ENCODE results near the gene YPEL1. TPM values are rescaled to one million over a fixed set of nuclear protein-coding genes. Genes with fewer than 3 reads are reported as not detected.

The YPEL1 gene
- total and polyA plus RNA-seq, 10 of the 15 experiments (the other 5 are each of a cell fraction or from before 2014, with no cell fraction given) = 0.13 to 5.0 (median 1.6) TPM

- TF ChIP-seq RELB (IDR thresholded peaks at IDR 0.05; ENCODE audit: low read depth) (no peak), RELA (IDR thresholded peaks at IDR 0.05; ENCODE audit: borderline replicate concordance, partially characterized antibody) (no peak), PBX3 (IDR thresholded peaks at IDR 0.05; ENCODE audit: insufficient replicate concordance, low read depth, low read length) (no peak), JUND (IDR thresholded peaks at IDR 0.05; ENCODE audit: low read depth, low read length) (no peak), TBL1XR1 (IDR thresholded peaks at IDR 0.05; ENCODE audit: low read depth, low read length) (no peak), RB1 (IDR thresholded peaks at IDR 0.05; ENCODE audit: borderline replicate concordance) (no peak)
Measured at GRCh38 chr22:21741059-21741458, 5.5 kb upstream of the YPEL1 start (continued).

- Histone ChIP-seq H3K27ac (ENCODE audit: control insufficient read depth, insufficient read depth) (no peak overlapping the region), H3K4me1 (ENCODE audit: control insufficient read depth, insufficient read depth, low read length) (no peaks in the 10 kb centered on the region), H2AFZ (ENCODE audit: control insufficient read depth, low read depth, low read length) (no peak overlapping the region), H3K4me3 (no peak overlapping the region), H3K4me2 (ENCODE audit: control insufficient read depth, insufficient read depth) (no peak overlapping the region), H3K27me3 (replicated peaks in 1 of 2; ENCODE audit: control insufficient read depth in 2 of 2, insufficient read depth in 2 of 2, low read length in 1 of 2) (no peaks in the 10 kb centered on the region), H3K36me3 (ENCODE audit: control insufficient read depth in 2 of 2, insufficient read depth in 2 of 2, low read length in 1 of 2) (no peaks in the 10 kb centered on the region), H4K20me1 (ENCODE audit: control insufficient read depth, insufficient read depth) (no peaks in the 10 kb centered on the region), H3K9me3 (replicated peaks; ENCODE audit: control insufficient read depth, insufficient read depth, low read length) (no peaks in the 10 kb centered on the region), H3K79me2 (ENCODE audit: control insufficient read depth, insufficient read depth, low read length) (no peaks in the 10 kb centered on the region), H3K9ac (ENCODE audit: control insufficient read depth, insufficient read depth, low read length) (no peak overlapping the region)
- ChIA-PET RAD21 (ENCODE audit: unreplicated experiment) (no interaction called here), CTCF (no interaction called here), POLR2A (no interaction called here), SMC1A (ENCODE audit: uncharacterized antibody, unreplicated experiment) (interaction anchor here (0.6 kb wide), 1 partner anchor 37 kb away, joined by 3 read pairs; no protein-coding TSS in a partner anchor)
- in situ Hi-C loops (cut with MboI) (no loop called here), intact Hi-C loops (cut with micrococcal nuclease; ENCODE audit: unreplicated experiment) (no loop called here)
- ATAC-seq (no peak), FAIRE-seq (no peak), DNase-seq (ENCODE audit: low read depth, low spot score) (no peak)
- WGBS (ENCODE audit: insufficient coverage, insufficient replicate concordance, low lambda C conversion rate, missing lambda C conversion rate) = 36% methylated on average over 5 of the region's 5 CpGs
- no peak for TF ChIP-seq IKZF2 (IDR thresholded peaks at IDR 0.05)
- TF ChIP-seq BCL11A (IDR thresholded peaks at IDR 0.05; ENCODE audit: low read depth, low read length) = no peak
- no peak for TF ChIP-seq BHLHE40 (IDR thresholded peaks at IDR 0.05; ENCODE audit: borderline replicate concordance in 1 of 2, low read depth in 2 of 2, low read length in 1 of 2)
- no peak for TF ChIP-seq SMARCA5 (IDR thresholded peaks at IDR 0.05)
- TF ChIP-seq BCL3 (IDR thresholded peaks at IDR 0.05; ENCODE audit: borderline replicate concordance, insufficient read depth, low read depth, low read length, poor library complexity, severe bottlenecking) = no peak
- no peak for TF ChIP-seq CHD1 (IDR thresholded peaks at IDR 0.05; ENCODE audit: low read depth, low read length)
- TF ChIP-seq MYB (IDR thresholded peaks at IDR 0.05; ENCODE audit: borderline replicate concordance, low read depth, low read length) = no peak
- no peak for TF ChIP-seq POLR2A (IDR thresholded peaks at IDR 0.05; ENCODE audit: low read depth, low read length)
- no peak for TF ChIP-seq HSF1 (IDR thresholded peaks at IDR 0.05; ENCODE audit: low read depth, low read length)
- TF ChIP-seq ETV6 (conservative IDR thresholded peaks at IDR 0.05 in 1 of 2, IDR thresholded peaks at IDR 0.05 in 1 of 2; ENCODE audit: borderline replicate concordance in 1 of 2, low read depth in 1 of 2) = no peak
- TF ChIP-seq SIN3A (IDR thresholded peaks at IDR 0.05; ENCODE audit: low read depth, low read length) = no peak
- no peak for TF ChIP-seq ZBED1 (IDR thresholded peaks at IDR 0.05; ENCODE audit: borderline replicate concordance)
- BruUV-seq (replicated peaks) = no TSS peak
Measured at GRCh38 chr22:21739828-21740377, 4.3 kb upstream of the YPEL1 start.

Measured in GM12878 (cell line).